HCT116 (cell line): ENCODE measurements around the gene MEDAG. TPM values are rescaled to one million over a fixed set of nuclear protein-coding genes. Genes with fewer than 3 reads are reported as not detected.

Source experiments
- ATAC-seq: fragments of 200-7000 bp; cut with Tn5 transposase; 2 replicates; pipeline ENCODE4 v1.9.1; 2020; ENCODE audit warnings: mild to moderate bottlenecking, moderate library complexity
- BruUV-seq: library from RNA; stranded (reverse); fragments of 400-500 nt; replicated peaks from 2 replicates; lab custom pipeline; 2021; lab: Mats Ljungman, UMichigan
- CTCF ChIA-PET: fragments of 300-600 bp; sonication (Branson Sonifier 250); formaldehyde crosslinking; loops from one replicate; lab custom pipeline; 2021; ENCODE audit warnings: antibody characterized with exemption; lab: Charles Lee
- POLR2A ChIA-PET: fragments of 300-600, 350-600 bp; sonication (Branson Sonifier 250); formaldehyde crosslinking; loops from one replicate; lab custom pipeline; 2021; ENCODE audit warnings: antibody characterized with exemption; lab: Charles Lee
- RAD21 ChIA-PET, 2 experiments: fragments of 300-600 bp; sonication (Branson Sonifier 250); formaldehyde crosslinking; loops; one replicate each; lab custom pipeline; 2023; ENCODE audit warnings: low total read pairs in 2 of 2; ENCODE audit not compliant: uncharacterized antibody in 2 of 2, unreplicated experiment in 2 of 2, low non-redundant PET in 1 of 2; lab: Charles Lee
- DNase-seq: peaks from one replicate; pipeline ENCODE4 v3.0.0-alpha.2; 2010; ENCODE audit warnings: low read depth, low spot score
- H2AFZ ChIP-seq: fragments of 200-600 bp; shearing (Covaris generic), sonication (generic); 2 replicates; pipeline ENCODE4 v1.6.1; 2017; ENCODE audit warnings: low read depth, mixed run types, mixed read lengths, antibody characterized with exemption, low read length; ENCODE audit not compliant: poor library complexity, severe bottlenecking
- H3K27ac ChIP-seq: 2 replicates; pipeline ENCODE4 v1.5.1; 2012; ENCODE audit warnings: low read depth, low read length
- H3K27me3 ChIP-seq: fragments of 200-600 bp; sonication (generic); 2 replicates; pipeline ENCODE4 v1.6.1; 2016; ENCODE audit warnings: mixed run types, low read length, mixed read lengths; ENCODE audit not compliant: insufficient read depth
- H3K36me3 ChIP-seq, 2 experiments: fragments of 200-500 bp in 1 of 2; fragments of 200-600 bp in 1 of 2; sonication (Bioruptor generic) in 1 of 2; sonication (generic) in 1 of 2; 2 replicates each; pipeline versions ENCODE4 v1.5.1 to v1.6.1; 2014 to 2016; ENCODE audit warnings: low read length in 2 of 2, inconsistent platforms in 1 of 2, mixed read lengths in 1 of 2, mixed run types in 1 of 2; ENCODE audit not compliant: insufficient read depth in 2 of 2, control insufficient read depth in 1 of 2
- H3K4me1 ChIP-seq, 2 experiments: fragments of 200-600 bp in 1 of 2; sonication (generic) in 1 of 2; 2 replicates each; pipeline versions ENCODE4 v1.5.1 to v1.6.1; 2012 to 2017; ENCODE audit warnings: low read length in 2 of 2, inconsistent platforms in 1 of 2, mild to moderate bottlenecking in 1 of 2, mixed read lengths in 1 of 2, mixed run types in 1 of 2, moderate library complexity in 1 of 2; ENCODE audit not compliant: insufficient read depth in 2 of 2, control insufficient read depth in 1 of 2
- H3K4me2 ChIP-seq: fragments of 200-600 bp; sonication (generic); 2 replicates; pipeline ENCODE4 v1.6.1; 2017; ENCODE audit warnings: mixed run types, low read length, mixed read lengths
- H3K4me3 ChIP-seq, 2 experiments: fragments of 200-600 bp in 1 of 2; sonication (generic) in 1 of 2; replicated peaks in 1 of 2; 2 replicates each; pipeline ENCODE4 v1.5.1; 2011 to 2016; ENCODE audit warnings: low read length in 2 of 2, control low read depth in 1 of 2, low read depth in 1 of 2, mild to moderate bottlenecking in 1 of 2, mixed read lengths in 1 of 2, mixed run types in 1 of 2
- H3K79me2 ChIP-seq: fragments of 200-600 bp; sonication (generic); 2 replicates; pipeline ENCODE4 v1.6.1; 2017; ENCODE audit warnings: mild to moderate bottlenecking, mixed run types, low read length, moderate library complexity, mixed read lengths; ENCODE audit not compliant: insufficient read depth
- H3K9ac ChIP-seq: fragments of 200-600 bp; sonication (generic); 2 replicates; pipeline ENCODE4 v1.6.1; 2016; ENCODE audit warnings: low read length, mixed read lengths
- H3K9me2 ChIP-seq: fragments of 200-600 bp; sonication (generic), shearing (Covaris generic); 2 replicates; pipeline ENCODE4 v1.6.1; 2017; ENCODE audit warnings: mixed run types, mild to moderate bottlenecking, moderate library complexity; ENCODE audit not compliant: insufficient read depth
- H3K9me3 ChIP-seq, 2 experiments: fragments of 200-500 bp in 1 of 2; fragments of 200-600 bp in 1 of 2; sonication (Bioruptor generic) in 1 of 2; sonication (generic) in 1 of 2; 2 replicates each; pipeline ENCODE4 v1.6.1; 2014 to 2017; ENCODE audit warnings: low read length in 2 of 2, mixed read lengths in 2 of 2, inconsistent platforms in 1 of 2, low read depth in 1 of 2, mild to moderate bottlenecking in 1 of 2, mixed run types in 1 of 2, moderate library complexity in 1 of 2; ENCODE audit not compliant: control insufficient read depth in 1 of 2, insufficient read depth in 1 of 2
- H4K20me1 ChIP-seq: fragments of 200-600 bp; sonication (generic), shearing (Covaris generic); 2 replicates; pipeline ENCODE4 v1.6.1; 2017; ENCODE audit warnings: mixed run types, mild to moderate bottlenecking, moderate library complexity; ENCODE audit not compliant: insufficient read depth
- ATF3 ChIP-seq: IDR thresholded peaks from 2 replicates; pipeline ENCODE4 v1.6.1; 2012
- CBX3 ChIP-seq: IDR thresholded peaks from 2 replicates; pipeline ENCODE4 v1.6.1; 2012; ENCODE audit warnings: low read depth
- EGR1 ChIP-seq: IDR thresholded peaks from 2 replicates; pipeline ENCODE4 v1.6.1; 2012; ENCODE audit warnings: low read depth
- ELF1 ChIP-seq: IDR thresholded peaks from 2 replicates; pipeline ENCODE4 v1.6.1; 2012; ENCODE audit warnings: low read depth, borderline replicate concordance
- EZH2phosphoT487 ChIP-seq: fragments of 200-600 bp; IDR thresholded peaks from 2 replicates; pipeline ENCODE4 v1.6.1; 2018; ENCODE audit warnings: antibody characterized with exemption, borderline replicate concordance
- FOSL1 ChIP-seq: IDR thresholded peaks from 2 replicates; pipeline ENCODE4 v1.6.1; 2012; ENCODE audit warnings: low read depth
- JUND ChIP-seq: IDR thresholded peaks from 2 replicates; pipeline ENCODE4 v1.6.1; 2012
- MAX ChIP-seq: IDR thresholded peaks from 2 replicates; pipeline ENCODE4 v1.6.1; 2012
- POLR2A ChIP-seq: IDR thresholded peaks from 2 replicates; pipeline ENCODE4 v1.7.0; 2011; ENCODE audit warnings: borderline replicate concordance; ENCODE audit not compliant: insufficient read depth, insufficient read length; ENCODE audit errors: extremely low read depth
- POLR2AphosphoS5 ChIP-seq: IDR thresholded peaks from 2 replicates; pipeline ENCODE4 v1.6.1; 2011; ENCODE audit warnings: mild to moderate bottlenecking, low read depth, low read length, moderate library complexity
- RAD21 ChIP-seq: IDR thresholded peaks from 2 replicates; pipeline ENCODE4 v1.6.1; 2012; ENCODE audit warnings: low read depth, mild to moderate bottlenecking
- SRF ChIP-seq: IDR thresholded peaks from 2 replicates; pipeline ENCODE4 v1.6.1; 2012; ENCODE audit warnings: low read depth
- YY1 ChIP-seq: IDR thresholded peaks from 2 replicates; pipeline ENCODE4 v1.6.1; 2011; ENCODE audit warnings: low read length, low read depth, moderate library complexity, mild to moderate bottlenecking; ENCODE audit not compliant: insufficient replicate concordance; ENCODE audit errors: extremely low read depth
- ZBTB33 ChIP-seq: IDR thresholded peaks from 2 replicates; pipeline ENCODE4 v1.6.1; 2011; ENCODE audit warnings: mild to moderate bottlenecking, low read length, moderate library complexity; ENCODE audit not compliant: insufficient replicate concordance; ENCODE audit errors: extremely low read depth
- ZFX ChIP-seq: fragments of 450-650 bp; IDR thresholded peaks from 2 replicates; pipeline ENCODE4 v1.6.1; 2017
- ZNF274 ChIP-seq: fragments of 200-500 bp; sonication (Bioruptor generic); IDR thresholded peaks from 2 replicates; pipeline ENCODE4 v1.6.1; 2014; ENCODE audit warnings: mild to moderate bottlenecking, low read depth, low read length, inconsistent platforms
- intact Hi-C: fragments of 100-400 bp; cut with micrococcal nuclease; formaldehyde crosslinking; loops from 2 replicates; pipeline ENCODE4 v1.10.0; 2022
- total RNA-seq: library from RNA; stranded (reverse); gene quantifications from one replicate; pipeline ENCODE4 v1.2.1, GENCODE V29; 2021; ENCODE audit not compliant: unreplicated experiment

The MEDAG gene
- total RNA-seq, 1 experiment from 2014 or later = not detected

DNA sequence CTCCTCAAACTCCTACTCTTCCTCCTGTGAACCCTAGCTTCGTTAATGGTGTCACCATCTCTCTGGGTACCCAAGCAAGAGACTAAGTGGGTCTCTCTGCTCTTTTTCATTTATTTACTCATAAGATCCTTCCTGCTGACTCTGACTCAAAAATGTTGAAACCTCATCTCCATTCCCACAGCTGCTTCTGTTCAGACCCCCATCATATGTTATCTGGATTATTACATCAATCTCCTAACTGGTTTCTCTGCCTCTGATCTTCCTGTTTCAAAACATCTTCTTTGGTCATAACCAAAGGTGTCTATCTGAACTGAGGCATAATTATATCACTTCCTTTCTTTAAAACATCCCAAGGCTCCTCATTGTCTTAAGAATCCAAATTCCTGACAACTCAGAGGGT, 2.0 kb upstream of the MEDAG start:
- no peak overlapping the region for H3K4me2 ChIP-seq
- BruUV-seq = no TSS peak
- TF ChIP-seq EZH2phosphoT487 (no peak), CBX3 (no peak), EGR1 (no peak), POLR2A (no peak), POLR2AphosphoS5 (no peak), ZFX (no peak), ELF1 (no peak), ATF3 (no peak), RAD21 (no peak), SRF (no peak)
- intact Hi-C loops = no loop called here
- no peaks in the 10 kb centered on the region for H3K36me3 ChIP-seq
- ChIA-PET RAD21 (no interaction called here), POLR2A (no interaction called here), CTCF (no interaction called here)
- no peak overlapping the region for H3K4me3 ChIP-seq
- H2AFZ ChIP-seq = no peak overlapping the region
- ATAC-seq = no peak
- H3K9ac ChIP-seq = no peak overlapping the region
- peaks cover 40% of the 10 kb centered on the region for H3K27me3 ChIP-seq
- no peaks in the 10 kb centered on the region for H4K20me1 ChIP-seq
- no peaks in the 10 kb centered on the region for H3K79me2 ChIP-seq
- DNase-seq = no peak
- H3K9me3 ChIP-seq = no peaks in the 10 kb centered on the region
- H3K27ac ChIP-seq = no peak overlapping the region
- H3K4me1 ChIP-seq = no peaks in the 10 kb centered on the region
- no peaks in the 10 kb centered on the region for H3K9me2 ChIP-seq

- Histone ChIP-seq H3K36me3 (no peaks in the 10 kb centered on the region), H3K4me2 (no peak overlapping the region), H3K4me1 (no peaks in the 10 kb centered on the region), H3K4me3 (no peak overlapping the region), H3K9me3 (no peaks in the 10 kb centered on the region), H3K9ac (no peak overlapping the region), H3K27ac (no peak overlapping the region), H3K79me2 (no peaks in the 10 kb centered on the region), H4K20me1 (no peaks in the 10 kb centered on the region), H2AFZ (no peak overlapping the region), H3K9me2 (no peaks in the 10 kb centered on the region), H3K27me3 (peaks cover 22% of the 10 kb centered on the region)
- POLR2A ChIA-PET = interaction anchor here (0.5 kb wide), 1 partner anchor 717 kb away, joined by 3 read pairs; no protein-coding TSS in a partner anchor
- BruUV-seq = no TSS peak
- intact Hi-C loops = no loop called here
- CTCF ChIA-PET = interaction anchor here (0.9 kb wide), 1 partner anchor 14 kb away, joined by 3 read pairs; no protein-coding TSS in a partner anchor
- RAD21 ChIA-PET = no interaction called here
- DNase-seq (no peak), ATAC-seq (no peak)
- no peak for TF ChIP-seq RAD21
- no peak for TF ChIP-seq FOSL1
- TF ChIP-seq ATF3 = no peak
- TF ChIP-seq JUND = no peak
- TF ChIP-seq CBX3 = no peak
- TF ChIP-seq YY1 = no peak
- TF ChIP-seq ZNF274 = no peak
- no peak for TF ChIP-seq MAX
- TF ChIP-seq EZH2phosphoT487 = no peak
- TF ChIP-seq SRF = no peak
- no peak for TF ChIP-seq ZBTB33
Observed at GRCh38 chr13:30906411-30907051, 460 bp downstream of the MEDAG start.
